ENCODE results near the gene TEDDM1. TPM values are rescaled to one million over a fixed set of nuclear protein-coding genes. Genes with fewer than 3 reads are reported as not detected.
"Not testable (repeated sequence)": the region's sequence is repeated elsewhere in the genome, so short reads cannot be mapped to it uniquely, and the experiment has no call there.

TEDDM1 gene, protein sequence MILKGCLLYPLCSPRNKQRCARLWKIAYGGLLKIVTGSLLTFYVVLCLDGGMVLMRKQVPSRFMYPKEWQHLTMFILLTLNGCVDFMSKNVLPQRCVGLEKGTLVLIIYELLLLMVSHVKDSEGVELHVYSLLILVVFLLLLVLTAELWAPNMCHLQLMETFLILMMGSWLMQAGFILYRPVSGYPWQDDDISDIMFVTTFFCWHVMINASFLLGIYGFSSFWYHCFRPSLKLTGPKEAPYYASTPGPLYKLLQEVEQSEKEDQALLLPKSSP
- total RNA-seq, result not detected in 2 replicates

DNA sequence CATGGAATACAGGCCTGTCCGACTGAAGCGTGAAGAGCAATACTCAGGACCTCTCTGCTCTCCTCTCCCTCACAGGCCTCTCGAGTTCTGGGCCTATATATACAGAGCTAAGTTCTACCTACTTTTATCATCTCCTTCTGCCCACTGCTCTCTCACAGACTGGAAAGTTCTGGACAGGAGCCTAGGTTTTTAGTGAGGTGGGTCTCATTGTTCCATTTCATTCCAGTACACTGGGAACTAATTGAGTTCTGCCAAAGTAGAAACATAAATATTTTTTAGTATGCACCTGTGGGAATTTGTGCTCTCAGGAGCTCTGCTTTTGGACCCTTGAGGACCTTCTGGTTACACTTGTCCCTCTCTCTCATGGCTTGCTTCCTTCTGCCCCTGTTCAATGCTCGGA is at the start of gene TEDDM1:
TSS of gene TEDDM1 (minus strand) at position 101 of the 400 bp plus-strand sequence. CDS start 182 bp downstream, outside the sequence.
- DNase-seq (ENCODE audit: low read depth, low spot score), result no peak

DNA sequence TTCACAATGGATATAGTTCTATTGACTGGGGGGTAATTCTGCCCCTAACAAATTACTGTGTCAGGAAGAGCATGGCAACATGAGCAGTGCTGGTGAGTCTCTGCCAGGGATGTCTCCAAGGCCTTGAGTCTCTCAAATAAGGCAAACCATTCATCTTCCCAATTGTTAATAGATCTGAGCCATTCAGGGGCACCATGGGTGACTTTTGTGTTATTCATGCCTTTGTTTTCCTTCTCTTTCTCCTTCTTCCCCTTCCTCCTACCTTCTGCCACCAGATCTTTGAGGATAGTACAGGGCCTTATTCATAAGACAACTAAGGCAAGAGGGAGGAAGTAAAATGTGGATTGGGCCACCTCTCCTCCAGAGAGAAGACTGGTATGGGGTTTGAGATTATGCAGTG is 49.6 kb upstream of the TEDDM1 start, which contains the start of gene RGSL1:
TSS of gene RGSL1 (plus strand) at position 60 of the 400 bp plus-strand sequence. CDS start at position 80, 20 bp downstream.
- DNase-seq (ENCODE audit: low read depth, low spot score), result no peak

DNA sequence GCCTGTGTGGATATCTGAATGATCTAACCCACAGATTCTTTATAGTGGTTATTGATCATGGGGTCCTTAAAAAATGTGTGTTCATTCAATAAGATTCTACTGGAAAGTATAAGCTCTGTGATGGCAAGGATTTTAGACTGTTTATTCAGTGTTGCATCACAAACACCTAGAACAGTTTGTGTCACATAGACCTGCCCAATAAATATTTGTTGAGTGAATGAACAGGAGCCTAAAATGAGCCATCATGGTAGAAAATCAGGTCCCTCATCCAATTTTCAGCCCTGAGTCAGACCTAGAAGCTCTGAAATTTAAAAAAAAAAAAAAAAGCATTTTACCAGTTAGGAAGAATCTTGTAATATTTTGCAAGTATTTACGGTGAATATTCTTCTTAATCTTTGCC is 47.2 kb upstream of the TEDDM1 start:
- no peak for DNase-seq (ENCODE audit: low read depth, low spot score)

DNA sequence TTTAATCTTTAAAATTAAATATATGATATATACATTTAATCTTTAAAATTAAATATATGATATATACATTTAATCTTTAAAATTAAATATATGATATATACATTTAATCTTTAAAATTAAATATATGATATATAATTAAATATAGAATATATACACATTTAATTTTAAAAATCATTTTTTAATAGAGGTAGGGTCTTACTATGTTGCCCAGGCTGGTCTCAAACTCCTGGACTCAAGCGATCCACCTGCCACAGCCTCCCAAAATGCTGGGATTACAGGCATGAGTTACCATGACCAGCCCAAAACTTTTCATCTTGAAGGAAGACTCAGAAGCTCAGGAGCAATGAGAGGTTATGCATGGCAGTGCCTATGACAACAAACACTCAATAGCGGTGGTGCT is 46.7 kb upstream of the TEDDM1 start:
- DNase-seq (ENCODE audit: low read depth, low spot score), result not testable (repeated sequence)

DNA sequence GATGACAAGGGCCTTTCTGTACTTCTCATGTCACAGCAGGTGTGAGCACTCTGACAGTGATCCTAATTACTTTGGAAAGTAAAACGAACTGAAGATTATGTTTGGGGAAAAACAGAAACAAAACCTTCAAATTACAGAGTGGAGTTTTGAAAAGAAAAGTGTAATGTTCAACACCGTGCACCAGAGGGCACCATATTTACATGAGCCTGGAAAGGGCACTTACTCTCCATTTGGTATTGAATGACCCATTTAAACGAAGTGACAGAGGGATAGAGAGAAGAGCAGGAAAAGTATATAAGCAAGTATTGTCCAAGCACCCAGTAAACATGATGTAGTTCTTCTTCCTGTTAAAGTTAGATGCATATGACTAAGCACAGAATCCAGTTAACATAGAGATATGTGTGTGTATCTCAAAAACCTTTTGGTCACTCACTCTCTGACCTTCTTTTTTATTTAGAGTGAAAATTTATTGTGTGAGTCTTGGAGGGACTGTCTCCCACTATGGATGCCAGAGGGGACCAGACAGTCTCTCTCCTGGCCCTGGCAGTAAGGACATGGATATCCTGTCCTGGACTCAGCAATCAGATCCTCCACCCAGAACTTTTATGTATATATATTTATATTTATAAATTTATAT is 45.7 kb upstream of the TEDDM1 start:
- DNase-seq (ENCODE audit: low read depth, low spot score), result no peak

DNA sequence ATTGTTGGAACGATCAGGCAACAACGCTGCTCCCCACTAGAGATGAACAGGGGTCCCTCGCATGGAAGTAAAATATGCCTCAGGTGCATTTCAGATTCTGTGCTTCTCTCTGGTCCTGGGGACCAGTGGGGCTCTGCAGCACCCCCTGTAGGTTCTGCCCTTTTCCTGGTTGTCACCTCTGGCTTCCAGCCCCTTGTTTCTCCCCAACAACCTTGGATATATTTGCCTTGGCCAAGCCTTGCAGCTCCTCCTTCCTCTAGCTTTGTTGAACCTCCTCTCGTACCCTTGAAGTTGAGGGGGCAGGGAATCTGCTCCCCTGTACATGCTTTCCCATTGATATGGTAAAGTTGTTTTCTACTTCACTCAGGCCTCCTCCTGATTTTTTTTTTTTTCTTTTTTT is 44.0 kb upstream of the TEDDM1 start:
- no peak for DNase-seq (ENCODE audit: low read depth, low spot score)

DNA sequence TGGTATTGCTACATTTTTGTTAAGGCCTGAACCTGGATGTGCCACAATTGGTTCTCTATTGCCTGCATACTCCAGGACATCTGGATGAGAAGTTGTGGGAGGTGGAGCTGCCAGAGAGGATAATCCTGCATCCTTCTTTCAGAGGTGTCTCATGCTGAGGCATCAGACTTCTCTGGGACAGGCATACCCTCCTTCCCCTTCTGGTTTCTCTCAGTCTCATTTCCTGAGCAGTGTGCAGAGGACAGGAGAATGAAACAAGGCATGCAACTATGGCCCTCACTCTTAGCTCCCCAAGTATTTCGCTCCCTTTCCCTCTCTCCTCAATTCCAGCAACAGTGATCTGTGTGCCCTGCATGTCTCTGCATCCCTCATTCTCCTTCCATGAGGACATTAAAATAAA is 41.9 kb upstream of the TEDDM1 start:
- no peak for DNase-seq (ENCODE audit: low read depth, low spot score)

DNA sequence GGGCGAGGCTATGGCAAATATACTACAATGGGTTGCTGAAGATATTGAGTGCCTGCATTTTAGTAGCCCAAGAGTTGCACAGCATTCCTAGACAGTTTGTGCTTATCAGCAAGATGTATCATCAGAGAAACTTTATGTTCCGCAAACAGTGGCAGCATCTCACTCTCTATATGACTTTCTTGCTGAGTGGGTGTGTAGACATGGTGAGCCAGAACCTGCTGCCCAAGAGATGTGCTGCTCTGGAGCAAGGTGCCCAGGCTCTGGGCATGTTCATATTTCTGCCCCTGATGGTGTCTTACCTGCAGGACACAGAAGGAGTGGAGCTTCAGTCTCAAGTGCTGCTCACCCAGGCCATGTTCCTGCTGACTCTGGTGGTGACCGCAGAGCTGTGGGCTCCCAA is 41.3 kb upstream of the TEDDM1 start:
- DNase-seq (ENCODE audit: low read depth, low spot score), result no peak

DNA sequence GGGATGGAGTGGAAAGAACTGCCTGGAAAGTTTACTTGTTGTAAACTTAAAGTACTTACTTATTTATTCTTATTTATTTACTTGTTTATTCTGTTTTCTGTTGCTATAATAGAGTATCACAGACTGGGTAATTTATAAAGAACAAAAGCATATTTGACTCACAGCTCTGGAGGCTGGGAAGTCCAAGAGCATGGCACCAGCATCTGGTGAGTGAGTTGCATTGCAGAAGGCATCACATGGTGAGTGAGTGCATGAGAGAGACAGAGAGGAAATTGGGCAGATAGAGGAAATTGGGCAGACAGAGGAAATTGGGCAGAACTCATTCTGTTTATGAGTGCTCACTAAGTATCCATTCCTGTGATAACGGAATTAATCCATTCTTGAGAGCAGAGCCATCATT is 37.9 kb upstream of the TEDDM1 start:
- DNase-seq (ENCODE audit: low read depth, low spot score), result no peak

DNA sequence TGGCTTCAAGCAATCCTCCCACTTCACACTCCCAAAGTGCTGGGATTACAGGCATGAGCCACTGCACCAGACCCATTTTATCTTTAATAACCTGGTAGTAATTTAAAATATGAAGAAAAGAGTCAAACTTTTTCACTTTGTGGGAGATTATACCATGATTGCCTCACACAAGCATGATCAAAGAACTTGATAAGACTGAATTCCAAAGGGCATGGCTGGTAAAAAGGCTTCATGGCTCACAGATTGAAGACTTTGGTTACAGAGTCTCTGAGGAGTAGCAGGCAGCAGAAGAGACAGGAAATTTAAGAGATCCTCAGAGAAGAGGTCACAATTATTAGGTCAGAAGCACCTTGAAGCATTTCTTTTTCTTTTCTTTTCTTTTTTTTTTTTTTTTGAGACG is 33.1 kb upstream of the TEDDM1 start:
- no peak for DNase-seq (ENCODE audit: low read depth, low spot score)

DNA sequence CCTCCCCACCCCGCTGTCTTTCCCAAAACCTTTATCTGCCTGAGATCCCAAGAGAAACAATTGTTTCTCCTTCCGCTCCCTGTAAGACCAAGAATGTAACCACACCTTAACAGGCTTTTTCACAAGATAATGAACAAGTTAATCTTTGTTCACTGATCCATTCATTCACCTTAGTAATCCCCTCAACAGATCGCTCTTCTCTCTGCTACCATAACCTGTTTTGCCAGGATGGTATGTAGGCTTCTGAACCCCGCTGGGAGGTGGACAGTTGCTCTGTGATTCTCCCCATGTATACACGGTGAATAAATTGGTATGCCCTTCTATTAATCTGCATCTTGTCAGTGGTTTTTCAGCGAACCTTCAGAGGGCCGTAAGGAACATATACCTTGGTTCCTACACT is 30.8 kb upstream of the TEDDM1 start:
- DNase-seq (ENCODE audit: low read depth, low spot score), result no peak

DNA sequence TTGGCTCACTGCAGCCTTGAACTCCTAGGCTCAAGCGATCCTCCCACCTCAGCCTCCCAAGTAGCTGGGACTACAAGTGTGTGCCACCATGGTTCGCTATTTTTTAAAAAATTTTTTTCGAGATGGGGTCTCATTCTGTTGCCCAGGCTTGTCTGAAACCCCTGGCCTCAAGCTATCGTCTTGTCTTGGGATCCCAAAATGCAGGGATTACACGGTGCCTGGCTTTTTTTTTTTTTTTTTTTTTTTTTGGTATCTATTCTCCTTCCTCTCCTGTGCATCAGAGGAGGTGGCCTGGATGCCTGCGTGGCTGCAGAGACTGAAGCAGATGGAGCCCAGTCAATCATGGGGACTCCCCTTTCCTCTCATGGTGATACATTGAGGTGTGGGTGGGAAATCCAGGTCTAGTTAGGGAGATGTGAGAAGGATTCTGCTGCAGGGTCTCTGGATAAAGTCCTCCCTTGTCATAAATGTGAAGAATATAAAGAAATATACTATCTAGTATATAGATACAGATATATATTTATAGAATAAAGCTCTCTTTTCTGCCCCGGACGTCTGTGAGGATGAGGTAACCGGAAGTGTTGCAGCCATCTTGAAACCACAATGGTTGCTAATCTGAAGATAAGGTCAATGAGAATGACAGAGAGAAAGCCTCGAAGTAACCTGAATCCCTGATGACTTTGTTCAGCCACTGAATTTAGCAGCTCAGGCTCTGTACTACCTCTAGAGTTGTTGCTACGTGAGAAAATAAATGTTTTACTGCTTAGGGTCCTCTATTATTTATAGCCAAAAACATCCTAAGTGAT is 30.0 kb upstream of the TEDDM1 start:
- no peak for DNase-seq (ENCODE audit: low read depth, low spot score)

DNA sequence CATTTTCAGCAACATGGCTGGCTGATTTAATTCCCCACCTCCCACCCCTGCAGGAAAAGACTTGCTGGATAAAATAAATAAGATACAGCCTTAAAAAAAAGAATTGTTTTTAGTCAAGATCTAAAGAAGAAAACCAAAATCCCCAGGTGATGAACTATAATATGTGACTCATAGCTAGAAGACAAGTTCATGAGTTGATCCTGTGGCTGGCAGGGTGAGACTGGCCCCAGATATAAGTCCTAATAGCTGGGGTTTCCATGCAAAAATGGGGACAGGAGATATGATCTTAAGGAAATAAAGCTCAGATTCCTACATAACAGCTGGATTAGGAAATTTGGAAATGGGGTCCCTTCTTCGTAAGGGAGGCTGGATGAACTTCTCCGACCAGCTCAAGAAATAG is 27.6 kb upstream of the TEDDM1 start:
- no peak for DNase-seq (ENCODE audit: low read depth, low spot score)

DNA sequence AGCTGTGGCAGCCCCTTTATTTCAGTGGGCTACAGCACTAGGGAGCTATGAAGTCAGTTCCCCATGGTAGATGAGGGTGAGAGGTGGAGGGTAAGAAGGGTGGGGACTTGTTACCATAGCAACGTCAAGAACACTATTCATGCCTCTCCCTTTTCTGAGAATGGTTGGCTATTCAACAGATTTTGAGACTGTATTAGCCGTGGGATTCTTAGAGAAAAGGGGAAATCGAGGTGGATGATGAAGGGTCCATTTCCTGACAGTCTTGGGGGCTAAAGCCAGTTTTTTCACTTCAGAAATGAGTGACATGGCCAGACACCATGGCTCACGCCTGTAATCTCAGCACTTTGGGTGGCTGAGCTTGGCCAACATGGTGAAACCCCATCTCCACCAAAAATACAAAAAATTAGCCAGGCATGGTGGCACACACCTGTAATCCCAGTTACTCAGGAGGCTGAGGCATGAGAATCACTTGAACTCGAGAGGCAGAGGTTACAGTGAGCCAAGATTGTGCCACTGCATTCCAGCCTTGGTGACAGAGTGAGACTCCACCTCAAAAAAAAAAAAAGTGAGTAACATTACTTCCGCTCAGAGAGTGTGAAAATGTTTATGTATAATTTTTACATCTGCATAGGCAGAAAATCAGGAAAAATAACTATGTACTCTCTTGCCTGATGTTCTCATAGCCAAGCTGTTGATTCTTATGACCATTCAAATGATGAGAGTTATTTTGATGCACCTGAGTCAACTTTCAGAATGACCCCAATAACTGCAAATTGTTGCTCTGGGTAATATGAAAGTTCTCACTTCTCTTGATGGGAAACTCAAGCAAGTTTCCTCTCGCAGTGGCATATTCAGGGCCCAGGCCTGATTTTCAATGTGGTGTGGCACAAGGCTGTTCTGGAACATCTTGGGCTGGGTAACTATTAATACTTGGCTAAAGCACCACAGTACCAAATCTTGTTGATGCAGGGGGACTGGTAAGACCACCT is 26.3 kb upstream of the TEDDM1 start:
- DNase-seq (ENCODE audit: low read depth, low spot score), result no peak

DNA sequence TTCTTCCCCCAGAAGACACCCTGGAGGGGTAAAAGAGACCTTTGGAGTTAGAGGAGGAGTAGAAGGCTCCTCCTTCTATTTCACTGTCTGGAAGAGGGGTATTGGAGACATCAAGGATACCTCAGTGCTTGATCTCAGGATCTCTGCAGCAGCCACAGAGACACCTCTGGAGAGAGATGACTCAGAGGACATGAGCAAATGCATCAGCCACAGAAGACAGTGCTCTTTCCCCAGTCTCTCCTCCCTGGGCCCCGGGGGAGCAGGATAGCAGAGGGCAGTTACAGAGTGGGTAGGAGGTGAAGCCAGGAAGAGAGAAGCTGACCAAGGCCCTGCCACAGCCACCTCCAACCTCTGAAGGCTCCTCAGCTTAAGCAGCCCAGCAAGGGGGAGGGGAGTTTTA is 15.3 kb upstream of the TEDDM1 start:
- DNase-seq (ENCODE audit: low read depth, low spot score), result no peak

DNA sequence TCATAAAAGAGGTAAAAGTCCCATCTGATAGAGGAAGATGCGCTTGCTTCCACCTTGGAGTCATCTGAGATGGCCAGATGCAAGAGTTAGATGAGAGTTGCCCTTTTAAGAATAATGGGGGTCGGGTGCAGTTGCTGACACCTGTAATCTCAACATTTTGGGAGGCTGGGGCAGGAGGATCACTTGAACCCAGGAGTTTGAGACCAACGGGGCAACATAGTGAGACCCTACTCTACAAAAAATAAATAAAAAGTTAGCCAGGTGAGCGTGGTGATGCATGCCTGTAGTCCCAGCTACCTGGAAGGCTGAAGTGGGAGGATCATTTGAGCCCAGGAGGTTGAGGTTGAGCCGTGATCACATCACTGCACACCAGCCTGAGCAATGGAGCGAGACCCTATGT is 13.5 kb upstream of the TEDDM1 start:
- DNase-seq (ENCODE audit: low read depth, low spot score), result no peak

DNA sequence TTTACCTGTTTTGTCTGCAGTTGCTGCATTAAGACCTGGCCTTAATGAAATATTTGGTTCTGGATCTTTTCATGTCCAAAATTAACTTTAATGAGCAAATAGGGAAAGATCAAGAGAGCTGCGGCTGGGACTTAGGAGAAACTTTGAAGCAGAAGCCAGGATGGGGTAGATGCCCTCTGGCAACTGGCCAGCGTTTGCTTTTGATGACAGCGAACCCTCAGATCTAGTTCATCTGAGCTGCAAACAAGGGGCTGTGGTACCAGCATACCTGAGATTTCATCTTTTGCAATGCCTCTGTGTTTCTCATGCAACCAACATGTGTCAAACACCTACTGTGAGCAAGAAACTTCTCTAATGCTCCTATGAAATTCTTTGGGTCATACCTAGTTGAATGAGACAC is 13.0 kb upstream of the TEDDM1 start:
- DNase-seq (ENCODE audit: low read depth, low spot score), result no peak

DNA sequence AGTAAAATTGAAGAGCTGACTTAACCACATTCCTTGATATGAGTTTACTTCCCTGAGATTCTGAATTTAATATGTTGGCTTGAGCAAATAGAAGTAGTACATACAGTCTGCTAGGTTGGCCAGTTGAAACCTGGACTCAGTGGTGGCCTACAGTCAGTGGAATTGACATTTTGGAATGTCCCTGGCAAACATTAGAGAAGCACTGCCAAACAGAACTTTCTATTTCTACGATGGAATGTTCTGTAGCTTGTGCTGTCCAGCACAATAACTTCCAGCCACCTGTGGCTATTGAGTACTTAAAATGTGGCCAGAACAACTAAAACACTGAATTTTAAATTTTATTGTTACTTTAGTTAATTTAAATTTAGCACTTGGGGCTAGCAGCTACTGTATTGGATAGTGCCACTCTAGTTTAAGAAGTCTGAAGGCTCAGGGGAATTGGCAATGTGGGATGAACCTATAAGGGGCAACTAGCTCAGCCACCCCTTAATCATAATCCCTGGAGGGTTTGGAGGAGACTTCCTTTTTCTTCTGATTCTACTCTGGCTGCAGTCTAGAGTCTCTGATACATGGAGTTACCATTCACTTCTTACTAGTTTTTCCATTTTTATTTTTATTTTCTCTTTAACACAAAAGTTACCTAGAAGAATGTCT is 10.3 kb upstream of the TEDDM1 start:
- no peak for DNase-seq (ENCODE audit: low read depth, low spot score)

DNA sequence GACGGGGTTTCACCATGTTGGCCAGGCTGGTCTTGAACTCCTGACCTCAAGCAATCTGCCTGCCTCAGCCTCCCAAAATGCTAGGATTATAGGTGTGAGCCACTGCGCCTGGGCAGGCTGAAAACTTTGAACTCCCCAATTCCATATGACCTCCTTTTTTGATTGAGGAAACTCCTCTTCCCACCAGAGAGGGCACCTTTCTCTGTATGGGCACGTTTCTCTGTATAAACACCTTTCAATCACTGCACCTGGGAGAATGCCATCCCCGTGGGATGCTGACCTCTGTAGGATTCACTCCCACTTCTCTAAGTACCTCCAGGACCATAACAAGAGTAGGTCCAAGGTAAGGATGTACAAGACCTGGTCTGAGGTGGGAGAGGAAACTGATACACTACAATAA is 9.7 kb upstream of the TEDDM1 start:
- no peak for DNase-seq (ENCODE audit: low read depth, low spot score)

DNA sequence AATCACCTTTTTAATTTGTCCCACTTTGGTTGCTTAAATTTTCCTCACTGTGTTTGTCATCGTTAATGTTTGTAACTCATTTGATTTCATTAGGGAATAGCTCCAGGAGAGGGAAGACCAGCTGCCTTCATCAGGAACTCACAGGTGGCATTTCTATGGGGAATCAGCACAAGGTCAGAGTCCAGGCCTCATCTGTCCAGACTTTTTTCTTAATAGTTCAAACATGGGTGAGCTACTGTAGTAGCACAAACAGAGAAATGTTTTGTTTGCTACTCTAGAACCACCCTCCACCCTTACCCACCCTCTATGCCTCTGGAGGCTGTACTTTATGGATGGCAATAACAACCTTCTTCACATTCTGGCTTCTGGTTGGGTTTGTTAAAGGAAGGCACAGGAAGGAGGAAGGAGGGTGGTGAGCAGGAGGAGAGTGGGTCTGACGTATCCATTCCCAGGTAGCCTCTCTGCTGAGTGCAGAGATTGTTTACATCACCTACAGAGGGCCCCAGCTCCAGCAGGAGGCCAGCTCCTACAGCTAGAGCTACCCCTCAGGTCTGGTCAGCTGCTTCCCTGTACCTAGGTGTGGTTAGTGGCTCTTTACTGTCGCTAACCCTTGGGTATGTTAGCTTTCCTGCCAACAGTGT is 8.1 kb upstream of the TEDDM1 start:
- no peak for DNase-seq (ENCODE audit: low read depth, low spot score)

Data from pulmonary artery endothelial cell (primary cell).